ENCODE measurements around the gene PTCD2.

- TF ChIP-seq EZH2 (IDR thresholded peaks at IDR 0.05), result no peak
- no peak for TF ChIP-seq POLR2AphosphoS5 (IDR thresholded peaks at IDR 0.05; ENCODE audit: borderline replicate concordance, low read depth, low read length)
Observed at GRCh38 chr5:72351376-72351775, 31.2 kb downstream of the PTCD2 start.

All from SK-N-MC (cell line).